Stimulated activated CD8-positive, alpha-beta memory T cell treated with anti-CD3 and anti-CD28 coated beads, Interleukin-7, amount 100 ng/mL, for 24 hours (primary cell): ENCODE measurements around the gene GRIN1.

ENCODE experiments used
- DNase-seq: peaks from one replicate; pipeline ENCODE4 v3.0.0-alpha.2; 2020; ENCODE audit warnings: low read depth

The GRIN1 gene

DNA sequence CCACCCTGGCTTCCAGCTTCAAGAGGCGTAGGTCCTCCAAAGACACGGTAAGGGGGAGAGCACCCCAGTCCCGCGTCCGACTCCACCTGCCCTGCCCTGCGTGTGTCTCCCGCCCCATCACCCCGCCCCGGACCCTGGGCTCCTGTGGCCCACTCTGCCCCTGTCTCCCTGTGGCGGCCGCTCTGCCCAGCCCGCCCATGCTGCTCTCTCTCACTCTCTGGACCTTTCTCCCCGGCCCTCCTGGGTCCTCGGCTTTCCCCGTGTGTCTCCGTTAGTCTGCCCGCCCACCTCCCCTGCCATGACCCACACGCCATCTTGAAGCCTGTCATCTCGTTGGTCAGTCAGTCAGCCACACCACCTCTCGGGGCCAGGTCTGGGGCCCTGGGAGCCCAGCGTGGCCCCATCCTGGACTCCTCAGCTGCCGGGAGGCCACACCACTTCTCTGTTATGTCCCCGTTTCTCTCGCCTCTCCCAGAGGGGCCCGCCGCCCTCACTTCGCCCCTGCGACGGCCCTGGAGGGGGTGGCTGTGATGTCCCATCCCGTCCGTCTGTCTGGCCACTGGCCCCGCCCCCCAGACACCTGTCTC, 26.4 kb downstream of the GRIN1 start:
- DNase-seq, result no peak

- DNase-seq, result no peak
These were observed 27.7 kb downstream of the GRIN1 start for GRCh38 chr9:137166380-137167229.

GRCh38 chr9:137167277-137167746, 28.4 kb downstream of the GRIN1 start:
- DNase-seq, result no peak

GRCh38 chr9:137167747-137168572, 29.0 kb downstream of the GRIN1 start:
- no peak for DNase-seq

- no peak for DNase-seq
These were observed 29.6 kb downstream of the GRIN1 start for GRCh38 chr9:137168573-137168903.

DNA sequence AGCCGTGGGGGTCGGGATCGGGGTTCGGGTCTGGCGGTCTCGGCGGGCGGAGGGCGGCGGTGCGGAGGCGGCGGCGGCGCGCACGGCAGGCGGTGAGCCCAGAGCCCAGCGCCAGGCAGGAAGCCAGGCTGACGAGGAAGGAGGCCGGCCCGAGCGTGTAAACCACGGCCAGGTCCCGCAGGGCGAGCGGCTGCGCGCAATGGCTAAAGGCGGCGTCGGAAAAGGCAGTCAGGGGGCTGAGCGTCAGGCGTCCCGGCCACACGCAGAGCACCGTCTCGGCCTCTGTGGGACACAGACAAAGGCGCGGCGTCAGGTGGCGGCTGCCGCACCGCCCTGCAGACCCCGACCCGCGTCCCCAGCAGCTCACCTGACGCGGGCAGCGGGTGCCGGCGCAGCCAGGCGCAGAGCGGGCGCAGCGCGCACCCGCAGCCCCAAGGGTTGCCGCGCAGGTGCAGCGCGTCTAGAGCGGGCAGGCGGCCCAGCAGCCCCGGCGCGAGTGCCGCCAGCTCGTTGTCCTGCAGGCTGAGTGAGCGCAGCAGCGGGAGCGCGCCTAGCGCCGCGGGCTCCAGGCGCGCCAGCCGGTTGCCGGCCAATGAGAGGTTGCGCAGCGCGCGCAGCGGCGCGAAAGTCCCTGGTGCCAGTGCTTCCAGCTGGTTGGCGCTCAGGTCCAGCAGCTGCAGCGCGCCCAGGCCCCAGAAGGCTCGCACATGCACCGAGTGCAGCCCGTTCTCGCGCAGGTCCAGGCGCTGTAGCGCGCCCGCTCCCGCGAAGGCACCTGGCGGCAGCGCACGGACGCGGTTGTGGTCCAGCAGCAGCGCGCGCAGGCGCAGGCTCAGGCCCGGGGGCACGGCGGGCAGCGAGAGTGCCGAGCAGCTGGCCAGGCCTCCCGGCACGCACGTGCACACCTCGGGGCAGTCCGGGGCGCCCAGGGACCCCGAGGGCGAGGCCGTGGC, 30.2 kb downstream of the GRIN1 start:
- no peak for DNase-seq

GRCh38 chr9:137169896-137170358, 31.0 kb downstream of the GRIN1 start, which contains the start of gene LRRC26:
TSS of gene LRRC26 (minus strand) at chr9:137170051. CDS start at chr9:137169943, 108 bp downstream.
- DNase-seq, result no peak

DNA sequence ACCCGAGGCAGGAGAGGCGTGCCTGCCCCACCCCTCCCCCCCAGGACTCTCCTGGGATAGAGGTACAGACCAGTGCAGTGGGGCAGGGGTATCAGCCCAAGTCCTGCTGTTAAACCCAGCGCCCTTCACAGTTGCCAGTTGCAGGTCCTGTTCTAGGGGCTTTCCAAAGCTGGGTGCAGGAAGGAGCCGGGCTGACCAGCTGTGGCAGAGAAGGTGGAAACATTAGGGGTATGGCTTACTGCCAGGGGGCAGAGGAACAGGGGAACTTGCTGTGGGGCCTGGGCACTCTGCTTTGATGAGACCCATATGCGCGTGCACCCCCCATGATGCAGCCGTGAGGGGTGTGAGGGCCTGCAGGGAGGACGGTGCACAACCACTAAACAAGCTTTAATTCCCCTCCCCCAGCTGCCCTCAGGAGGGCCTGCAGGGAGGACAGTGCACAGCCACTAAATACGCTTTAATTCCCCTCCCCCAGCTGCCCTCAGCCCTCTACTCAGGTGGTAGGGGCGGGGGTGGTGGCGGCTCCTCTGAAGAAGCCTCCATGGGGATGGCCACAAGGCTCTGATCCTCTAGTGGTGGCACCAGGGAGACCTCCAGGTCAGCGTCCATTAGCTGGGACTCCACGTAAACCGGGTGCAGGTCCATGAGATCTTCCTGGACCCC, 31.7 kb downstream of the GRIN1 start:
- DNase-seq, result no peak

- DNase-seq, result no peak
These were observed 32.4 kb downstream of the GRIN1 start for GRCh38 chr9:137171149-137171900.

DNA sequence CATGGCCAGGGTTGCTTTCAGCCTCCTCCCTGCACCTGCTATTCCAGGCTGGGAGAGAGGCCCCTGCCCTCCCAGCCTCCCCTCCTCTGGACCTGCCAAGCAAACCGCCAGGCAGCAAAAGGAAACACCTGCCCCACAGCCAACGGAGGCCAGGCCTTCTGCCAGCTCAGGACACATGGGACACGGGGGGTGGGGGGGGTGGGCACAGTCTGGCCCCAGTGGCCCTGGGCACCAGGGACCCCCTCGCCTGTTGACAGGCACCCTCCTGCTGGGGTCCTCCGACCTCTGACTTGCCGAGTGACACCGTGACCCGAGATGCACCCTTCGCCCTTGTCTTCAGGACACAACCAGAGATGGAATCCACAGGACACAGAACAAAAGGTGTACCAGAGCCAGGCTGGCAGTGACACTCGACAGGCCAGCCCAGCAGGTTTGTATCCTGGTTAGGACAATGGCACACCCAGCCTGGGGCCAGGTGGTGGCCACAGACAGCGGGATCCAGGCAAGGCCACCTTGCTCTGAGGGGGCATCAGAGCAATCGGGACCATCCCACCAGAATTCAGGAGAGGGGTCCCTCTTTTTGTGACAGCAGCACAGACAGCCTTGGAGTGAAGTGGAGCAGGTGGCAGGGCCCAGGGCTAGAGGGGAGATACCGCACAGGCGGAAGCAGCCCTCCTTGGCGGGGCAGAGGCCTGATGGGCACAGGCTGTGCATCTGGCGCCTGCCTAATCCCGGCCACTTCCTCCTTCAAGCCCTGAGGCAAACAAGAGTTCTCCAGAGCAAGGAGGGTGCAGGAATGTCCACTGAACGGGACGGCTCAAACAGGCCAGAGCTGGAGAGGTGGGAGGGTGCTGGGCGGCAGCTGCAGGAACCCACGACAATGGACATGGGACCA, 34.2 kb downstream of the GRIN1 start:
- no peak for DNase-seq

DNA sequence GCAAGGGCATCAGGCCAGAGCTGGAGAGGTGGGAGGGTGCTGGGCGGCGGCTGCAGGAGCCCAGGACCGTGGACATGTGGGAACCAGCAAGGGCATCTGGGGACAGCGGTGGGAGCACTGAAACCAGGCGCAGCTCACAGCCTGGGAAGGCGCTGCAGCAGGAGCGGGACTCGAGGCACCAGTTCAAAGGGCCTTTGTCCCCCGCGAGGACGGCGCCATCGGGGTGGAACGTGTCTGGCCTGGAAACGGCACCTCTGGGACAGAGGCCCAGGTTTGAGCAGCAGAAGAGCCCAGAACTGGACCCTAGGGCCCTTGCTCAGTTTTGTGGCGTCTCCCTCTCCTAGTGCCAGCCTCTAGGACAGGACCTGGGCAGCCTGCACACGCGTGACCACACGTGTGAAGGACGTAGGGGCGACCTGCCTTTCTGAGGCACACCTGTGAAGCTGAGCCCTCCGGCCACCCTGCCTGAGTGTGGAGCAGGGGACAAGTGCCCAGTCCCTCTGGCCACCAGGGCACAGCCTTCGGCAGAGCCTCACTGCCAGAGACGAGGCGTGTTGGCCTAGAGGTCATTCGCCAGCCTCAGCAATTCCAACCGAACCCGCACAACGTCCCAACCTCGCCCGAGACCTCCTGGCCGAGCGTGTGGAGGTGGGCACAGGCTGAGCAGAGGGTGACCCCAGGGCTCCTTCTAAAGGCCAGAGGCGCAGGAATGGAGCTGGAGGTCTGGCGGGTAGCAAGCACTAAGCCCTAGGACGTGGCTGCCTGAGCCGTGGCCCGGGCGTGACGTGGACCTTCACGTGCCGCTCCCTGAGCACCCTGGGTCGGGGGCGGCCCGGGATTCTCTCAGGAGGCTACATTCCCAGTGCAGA, 35.1 kb downstream of the GRIN1 start:
- no peak for DNase-seq

DNA sequence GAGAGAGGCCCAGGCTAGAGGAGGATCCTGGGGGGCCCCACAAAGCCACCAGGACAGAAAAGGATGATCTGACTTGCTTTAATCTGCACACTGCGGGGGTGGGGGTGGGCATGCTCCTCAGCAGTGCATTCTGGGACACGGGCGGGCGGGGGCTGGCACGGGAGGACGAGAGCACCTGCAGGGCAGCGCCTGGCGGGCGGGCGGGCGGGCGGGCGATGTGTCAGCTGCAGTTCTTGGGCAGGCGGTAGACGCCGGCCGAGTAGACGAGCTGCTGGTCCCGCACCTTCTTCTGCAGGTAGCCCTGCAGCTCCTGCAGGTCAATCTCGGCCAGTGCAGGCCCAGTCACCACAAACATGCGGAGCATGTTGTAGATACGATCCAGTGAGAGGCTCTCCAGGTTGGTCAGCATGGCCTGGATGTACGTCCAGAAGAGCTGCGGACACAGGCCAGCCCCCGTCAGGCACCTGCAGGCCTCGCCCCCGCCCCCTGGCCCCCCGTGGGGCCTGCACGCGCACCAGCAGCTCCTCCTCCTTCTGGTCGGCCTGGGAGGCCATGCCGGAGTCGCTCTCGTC, 35.9 kb downstream of the GRIN1 start:
- DNase-seq, result no peak

GRCh38 chr9:137175345-137175961, 36.5 kb downstream of the GRIN1 start:
- DNase-seq, result no peak

- DNase-seq, result no peak
These were observed 37.6 kb downstream of the GRIN1 start for GRCh38 chr9:137176302-137177182.

GRCh38 chr9:137178201-137178938, 39.4 kb downstream of the GRIN1 start:
- no peak for DNase-seq
